Activated naive CD4-positive, alpha-beta T cell (primary cell): Measurements from ENCODE around the gene LLGL2.

Experiments used
- DNase-seq, 4 experiments: peaks; one replicate each; lab custom pipeline; 2025; lab: John Stamatoyannopoulos, UW

LLGL2 gene

DNA sequence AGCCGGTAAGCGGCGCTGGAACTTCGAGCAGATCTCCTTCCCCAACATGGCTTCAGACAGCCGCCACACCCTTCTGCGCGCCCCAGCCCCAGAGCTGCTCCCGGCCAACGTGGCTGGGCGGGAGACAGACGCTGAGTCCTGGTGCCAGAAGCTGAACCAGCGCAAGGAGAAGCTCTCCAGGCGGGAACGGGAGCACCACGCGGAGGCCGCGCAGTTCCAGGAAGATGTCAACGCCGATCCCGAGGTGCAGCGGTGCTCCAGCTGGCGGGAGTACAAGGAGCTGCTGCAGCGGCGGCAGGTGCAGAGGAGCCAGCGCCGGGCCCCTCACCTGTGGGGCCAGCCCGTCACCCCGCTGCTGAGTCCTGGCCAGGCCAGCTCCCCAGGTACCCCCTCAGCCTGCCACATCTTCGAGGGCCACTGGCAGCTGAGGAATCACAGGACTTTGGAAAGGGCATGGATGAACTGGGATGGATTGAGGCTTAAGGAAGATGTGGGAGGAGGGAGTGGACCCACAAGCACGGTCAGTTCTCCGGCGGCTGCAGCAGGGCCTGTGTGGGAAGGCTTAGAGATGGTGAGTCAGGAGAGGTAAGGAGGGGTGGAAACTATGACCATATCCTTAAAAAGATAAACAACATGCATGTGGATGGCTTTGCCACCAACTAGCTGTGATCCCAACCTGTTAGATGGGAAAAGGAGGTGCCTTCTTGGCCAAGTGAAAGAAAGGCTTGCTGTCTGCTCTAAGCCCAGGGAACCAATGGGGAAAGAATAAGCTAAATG is 3.4 kb upstream of the LLGL2 start:
- no peak for DNase-seq

- DNase-seq: no peak
These were observed 1.9 kb upstream of the LLGL2 start for GRCh38 chr17:75523647-75524046.

- DNase-seq: no peak
These were observed 1.1 kb upstream of the LLGL2 start for GRCh38 chr17:75524269-75524969.

GRCh38 chr17:75525806-75526554 is 483 bp downstream of the LLGL2 start:
- no peak for DNase-seq

DNA sequence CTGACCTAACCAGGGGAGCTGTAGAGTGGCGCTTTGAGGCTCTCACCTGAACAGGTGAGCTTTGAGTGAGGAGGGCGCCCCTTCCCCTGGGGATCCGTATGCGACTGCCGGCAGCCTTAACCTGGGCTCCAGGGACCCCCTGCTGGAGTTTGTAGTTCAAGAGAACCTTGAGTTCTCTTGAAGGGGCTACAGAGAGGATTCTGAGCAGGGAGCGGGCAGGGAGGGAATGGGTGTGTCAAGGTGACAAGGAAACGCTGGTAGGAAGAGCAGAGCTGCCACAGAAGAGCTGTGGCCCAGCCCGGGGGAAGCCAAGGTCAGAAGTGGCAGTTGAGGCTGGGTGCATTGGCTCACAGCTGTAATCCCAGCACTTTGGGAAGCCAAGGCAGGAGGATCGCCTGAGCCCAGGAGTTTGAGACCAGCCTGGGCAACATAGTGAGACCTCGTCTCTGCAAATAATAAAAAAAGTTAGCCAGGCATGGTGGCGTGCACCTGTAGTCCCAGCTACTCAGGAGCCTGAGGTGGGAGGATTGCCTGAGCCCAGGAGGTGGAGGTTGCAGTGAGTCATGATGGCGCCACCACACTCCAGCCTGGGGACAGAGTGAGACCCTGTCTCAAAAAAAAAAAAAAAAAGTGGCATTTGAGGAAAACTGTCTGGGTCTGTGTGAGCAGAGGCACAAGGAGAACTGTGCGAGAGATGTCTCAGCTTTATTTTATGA is 1.2 kb downstream of the LLGL2 start:
- no peak for DNase-seq

DNA sequence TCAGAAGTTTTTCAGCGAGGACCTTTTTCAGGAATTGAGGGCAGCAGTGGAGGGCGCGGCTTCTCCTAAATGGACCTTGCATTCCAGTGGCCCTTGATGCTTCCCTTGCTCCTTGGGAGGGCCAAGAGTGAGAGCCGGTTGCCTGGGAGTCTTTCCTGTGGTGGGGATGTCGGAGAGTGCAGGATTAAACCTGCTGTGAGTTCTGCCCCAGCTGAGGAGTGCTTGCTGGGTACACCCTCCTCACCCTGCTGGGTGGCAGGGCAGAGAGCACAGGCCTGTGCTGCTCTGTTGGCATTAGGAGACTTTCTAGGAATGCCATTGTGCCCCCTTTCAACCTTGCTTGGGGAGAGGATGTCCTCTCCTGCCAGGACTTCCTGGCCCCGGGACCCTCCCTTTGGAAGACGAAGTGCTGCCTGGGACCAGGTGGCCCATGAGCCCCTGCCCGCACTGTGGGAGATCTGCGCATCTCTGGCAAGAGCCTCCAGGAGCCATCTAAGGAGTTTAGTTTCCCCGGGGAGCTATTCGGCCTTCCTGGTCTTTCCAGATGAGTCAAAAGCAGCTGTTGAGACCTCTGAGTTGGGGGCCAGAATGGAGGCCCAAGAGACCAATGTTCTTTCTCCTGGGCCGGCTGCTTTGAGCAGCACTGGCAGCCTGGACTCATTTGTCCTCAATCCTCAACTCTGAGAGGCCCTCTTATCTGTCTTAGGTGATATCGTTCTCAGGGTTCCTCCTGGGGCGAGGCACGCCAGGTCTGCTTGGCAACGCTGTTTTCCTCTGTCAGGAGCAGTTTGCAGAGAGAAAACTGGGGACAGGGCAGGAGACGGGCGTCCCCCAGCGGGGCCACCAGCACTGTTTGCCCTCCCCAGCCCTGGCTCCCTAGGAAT is 5.6 kb downstream of the LLGL2 start:
- DNase-seq: no peak

- no peak for DNase-seq
These were observed 6.2 kb downstream of the LLGL2 start for GRCh38 chr17:75531721-75532072.

GRCh38 chr17:75535119-75535537 is 9.6 kb downstream of the LLGL2 start:
- DNase-seq: peak in 2 of 4 experiments; percentile 17 to 24

DNA sequence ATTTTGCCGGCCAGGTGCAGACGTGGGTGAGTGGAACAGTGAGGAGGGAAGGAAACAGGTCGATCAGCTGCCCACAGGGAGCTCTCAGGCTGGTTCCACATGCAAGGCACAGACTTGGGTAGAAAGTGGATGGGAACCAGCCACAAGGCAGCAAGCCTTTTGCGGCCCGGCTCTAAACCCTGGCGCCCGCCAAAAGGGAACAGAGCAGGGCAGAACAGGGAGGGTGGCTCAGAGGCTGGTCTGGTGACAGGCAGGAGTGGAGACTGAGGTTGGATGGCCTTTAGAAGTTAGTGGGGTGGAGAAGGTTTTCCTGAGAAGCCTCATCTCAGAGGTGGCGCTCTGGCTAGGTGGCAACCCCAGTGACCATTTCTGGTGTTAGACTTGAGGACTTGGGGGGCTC is 10.4 kb downstream of the LLGL2 start:
- DNase-seq: no peak

DNA sequence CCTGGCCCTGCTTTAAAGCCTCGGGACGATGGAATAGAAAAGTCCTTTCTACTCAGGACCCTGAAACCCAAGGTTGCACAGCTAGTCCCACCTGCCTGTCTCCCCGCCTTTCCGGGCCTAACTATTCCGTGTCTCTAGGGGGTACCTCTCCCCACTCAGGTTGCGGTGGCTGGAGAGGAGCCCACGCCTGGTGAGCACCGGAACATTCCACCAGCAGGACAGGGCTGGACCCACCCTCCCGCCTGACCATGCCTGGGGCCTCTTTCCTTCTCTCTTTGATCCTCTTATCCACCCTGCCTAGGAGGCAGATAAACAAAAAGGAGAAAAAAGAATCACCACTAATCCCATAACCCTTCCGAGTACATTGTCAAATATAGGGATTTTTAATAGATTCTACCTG is 10.9 kb downstream of the LLGL2 start:
- no peak for DNase-seq

DNA sequence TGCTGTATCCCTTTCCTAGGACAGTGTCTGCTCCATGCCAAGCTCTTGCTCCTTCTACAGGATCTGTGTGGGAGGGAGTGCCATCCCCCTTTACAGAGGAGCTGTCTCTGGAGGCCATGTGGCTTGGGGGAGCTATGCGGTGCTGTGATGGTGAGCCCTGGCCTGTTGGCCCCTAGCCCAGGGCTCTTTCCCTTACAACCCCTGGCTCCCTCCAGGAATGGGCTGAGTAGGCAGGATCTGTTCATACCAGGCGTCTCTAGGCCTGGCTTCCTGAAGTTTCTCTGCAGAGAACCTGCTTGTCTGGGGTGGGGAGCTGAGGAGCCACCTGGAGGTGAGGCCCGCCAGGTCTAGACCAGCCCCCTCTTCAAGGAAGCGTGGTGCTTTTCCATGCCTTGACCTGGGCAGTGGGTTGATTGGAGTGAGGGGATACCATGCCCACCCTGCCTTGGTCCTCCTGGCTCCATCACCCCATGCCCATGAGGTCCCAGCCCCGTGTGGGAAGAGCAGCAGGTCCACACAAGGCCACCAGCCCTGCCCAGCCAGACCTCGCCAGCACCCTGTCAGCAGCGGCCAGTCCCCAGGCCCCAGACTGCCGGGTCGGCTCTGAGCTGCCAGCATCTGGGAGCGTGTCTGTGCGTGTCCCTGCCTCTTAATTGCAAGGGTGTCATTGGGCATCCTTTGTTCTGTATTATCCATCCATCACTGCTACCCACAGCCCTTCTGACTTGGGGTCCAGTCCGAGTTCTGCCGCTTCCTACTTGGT is 14.7 kb downstream of the LLGL2 start:
- no peak for DNase-seq

- no peak for DNase-seq
These were observed 15.5 kb downstream of the LLGL2 start for GRCh38 chr17:75540923-75541503.

GRCh38 chr17:75542229-75542628 is 16.7 kb downstream of the LLGL2 start:
- no peak for DNase-seq

- no peak for DNase-seq
These were observed 17.3 kb downstream of the LLGL2 start for GRCh38 chr17:75542728-75543336.

- no peak for DNase-seq
These were observed 18.8 kb downstream of the LLGL2 start for GRCh38 chr17:75544250-75544649.

- DNase-seq: no peak
These were observed 20.7 kb downstream of the LLGL2 start for GRCh38 chr17:75546181-75546580.

DNA sequence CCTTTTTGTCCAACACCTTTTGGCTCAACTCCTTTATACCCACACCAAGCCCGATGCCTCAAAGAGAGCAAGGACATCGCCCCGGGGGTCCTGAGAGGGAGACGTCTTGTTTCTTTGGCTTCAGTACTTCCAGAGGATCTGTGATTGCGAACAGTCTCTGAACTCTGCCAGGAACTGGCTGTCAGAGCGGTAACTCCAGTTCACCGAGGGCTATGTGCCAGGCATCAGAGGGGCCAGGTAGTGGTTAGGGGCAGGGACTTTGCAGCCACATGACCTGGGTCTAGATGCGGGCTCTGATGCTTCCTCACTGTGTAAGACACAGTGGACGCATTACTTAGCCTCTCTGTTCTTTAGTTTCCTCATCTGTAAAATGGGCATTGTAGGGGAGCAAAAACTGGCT is 21.6 kb downstream of the LLGL2 start:
- DNase-seq: no peak

- DNase-seq: no peak
These were observed 23.3 kb downstream of the LLGL2 start for GRCh38 chr17:75548813-75549212.

- no peak for DNase-seq
These were observed 24.0 kb downstream of the LLGL2 start for GRCh38 chr17:75549246-75550138.
